Activated T-helper 1 cell treated with anti-CD3 and anti-CD28 coated beads, Interleukin-2, amount 50 U/mL, for 16 hours (primary cell): ENCODE measurements around the gene DTNB.

Source experiments
- DNase-seq, 2 donors: peaks; one replicate each; pipeline ENCODE4 v3.0.0-alpha.2; 2020; ENCODE audit warnings: low read depth in 1 of 2, low spot score in 1 of 2

DTNB gene

DNA sequence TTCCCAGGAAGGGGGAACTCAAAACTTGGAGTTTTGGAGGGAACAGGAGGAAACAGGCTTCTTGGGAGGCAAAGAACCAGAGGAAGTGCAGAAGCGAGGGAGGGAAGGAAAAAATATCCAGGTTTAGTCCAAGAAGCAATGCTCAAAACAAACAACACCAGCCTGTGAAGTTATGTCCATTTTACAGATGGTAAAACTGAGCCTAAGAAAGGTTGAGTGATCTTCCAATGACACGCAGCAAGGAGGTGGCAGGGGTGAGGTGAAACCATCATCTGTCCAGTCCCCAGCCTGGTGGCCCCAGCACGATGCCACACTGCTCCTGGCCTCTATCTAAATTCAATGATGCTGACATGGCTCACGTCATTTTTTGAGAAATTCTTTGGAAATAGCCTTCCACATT, 342.4 kb downstream of the DTNB start:
- DNase-seq: no peak

DNA sequence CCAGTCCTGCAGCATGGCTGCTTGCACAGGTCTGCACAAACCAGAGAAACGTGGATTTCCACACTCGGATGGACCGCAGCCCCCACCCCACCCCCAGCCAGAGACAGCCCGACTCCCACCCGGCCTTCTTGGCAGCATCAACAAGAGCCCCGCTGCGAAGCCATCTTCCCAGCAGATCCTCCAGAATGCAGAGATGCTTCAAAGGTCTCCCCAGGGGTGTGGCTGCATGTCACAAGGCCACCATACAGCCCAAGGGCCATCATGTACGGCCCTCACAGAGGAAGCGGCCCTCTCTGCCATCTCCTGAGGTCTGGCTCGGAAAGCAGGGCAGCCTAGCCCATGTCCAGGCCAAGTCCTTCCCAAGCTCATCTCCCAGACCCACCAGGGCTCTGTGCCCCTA, 343.1 kb downstream of the DTNB start:
- DNase-seq: no peak

DNA sequence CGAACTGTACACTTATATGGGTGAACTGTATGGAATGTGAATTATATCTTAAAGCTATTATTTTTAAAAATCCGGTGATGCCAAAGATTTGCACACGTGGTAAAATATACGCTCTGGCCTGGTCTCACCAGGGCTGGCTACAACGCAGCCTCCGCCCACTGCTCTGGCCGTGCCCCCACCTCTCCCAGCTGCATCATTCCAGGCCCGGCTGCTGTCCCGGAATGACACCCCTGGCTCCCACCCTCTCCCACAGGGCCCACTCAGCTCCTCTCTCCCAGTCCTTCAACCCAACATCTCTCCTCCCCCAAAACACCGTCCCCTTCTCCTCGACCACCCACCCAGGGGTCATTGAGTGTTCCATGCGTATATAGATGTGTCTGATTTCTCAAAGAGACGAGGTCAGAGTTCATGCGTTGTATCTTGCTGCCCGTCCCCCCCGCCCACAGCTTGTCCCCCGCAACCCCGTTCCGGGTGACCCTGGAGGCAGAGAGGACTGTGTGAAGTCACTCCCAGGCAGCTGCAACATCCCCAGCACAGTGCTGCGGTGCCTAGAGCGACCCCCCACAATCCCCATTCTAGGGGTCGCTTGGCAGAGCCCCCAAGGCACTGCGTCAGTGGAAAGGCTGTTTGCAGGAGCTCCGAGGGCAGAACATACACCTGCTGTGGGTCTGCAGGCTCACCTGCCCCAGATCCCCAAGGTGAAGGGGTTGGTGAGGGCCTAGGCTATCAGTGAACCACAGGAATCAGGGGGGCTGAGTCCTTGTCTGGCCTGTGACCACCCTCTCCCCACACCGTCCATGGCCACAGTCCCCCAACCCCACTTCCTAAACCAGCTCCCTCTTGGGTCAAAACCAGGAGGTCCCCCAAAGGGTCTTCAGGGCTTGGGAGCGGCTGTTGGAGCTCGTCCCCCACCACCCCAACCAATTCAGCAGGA, 345.0 kb downstream of the DTNB start:
- DNase-seq: no peak
